ENCODE measurements around the gene OR10A3. TPM values are rescaled to one million over a fixed set of nuclear protein-coding genes. Genes with fewer than 3 reads are reported as not detected.

Gene OR10A3
- total RNA-seq, 1 experiment from 2014 or later: not detected

GRCh38 chr11:7907121-7907520 is 34.4 kb downstream of the OR10A3 start:
- Mint-ChIP-seq H3K4me3 (ENCODE audit: low read depth, unreplicated experiment) (no peak overlapping the region), H3K36me3 (ENCODE audit: insufficient read depth, unreplicated experiment) (no peaks in the 10 kb centered on the region), H3K27me3 (ENCODE audit: unreplicated experiment) (no peaks in the 10 kb centered on the region), H3K4me1 (ENCODE audit: low read depth, unreplicated experiment) (peaks cover 32% of the 10 kb centered on the region), H3K27ac (ENCODE audit: unreplicated experiment) (no peak overlapping the region), H3K9me3 (ENCODE audit: low read depth, unreplicated experiment) (no peaks in the 10 kb centered on the region)
- no TSS peak for BruUV-seq (replicated peaks)
- no peak for DNase-seq
- CTCF ChIA-PET: interaction anchor here (2.8 kb wide), 1 partner anchor 71 kb away, joined by 7 read pairs; no protein-coding TSS in a partner anchor
- TF ChIP-seq, protein P1, sequence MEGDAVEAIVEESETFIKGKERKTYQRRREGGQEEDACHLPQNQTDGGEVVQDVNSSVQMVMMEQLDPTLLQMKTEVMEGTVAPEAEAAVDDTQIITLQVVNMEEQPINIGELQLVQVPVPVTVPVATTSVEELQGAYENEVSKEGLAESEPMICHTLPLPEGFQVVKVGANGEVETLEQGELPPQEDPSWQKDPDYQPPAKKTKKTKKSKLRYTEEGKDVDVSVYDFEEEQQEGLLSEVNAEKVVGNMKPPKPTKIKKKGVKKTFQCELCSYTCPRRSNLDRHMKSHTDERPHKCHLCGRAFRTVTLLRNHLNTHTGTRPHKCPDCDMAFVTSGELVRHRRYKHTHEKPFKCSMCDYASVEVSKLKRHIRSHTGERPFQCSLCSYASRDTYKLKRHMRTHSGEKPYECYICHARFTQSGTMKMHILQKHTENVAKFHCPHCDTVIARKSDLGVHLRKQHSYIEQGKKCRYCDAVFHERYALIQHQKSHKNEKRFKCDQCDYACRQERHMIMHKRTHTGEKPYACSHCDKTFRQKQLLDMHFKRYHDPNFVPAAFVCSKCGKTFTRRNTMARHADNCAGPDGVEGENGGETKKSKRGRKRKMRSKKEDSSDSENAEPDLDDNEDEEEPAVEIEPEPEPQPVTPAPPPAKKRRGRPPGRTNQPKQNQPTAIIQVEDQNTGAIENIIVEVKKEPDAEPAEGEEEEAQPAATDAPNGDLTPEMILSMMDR (IDR thresholded peaks at IDR 0.05; ENCODE audit: unreplicated experiment): no peak
- intact Hi-C loops (cut with micrococcal nuclease; ENCODE audit: unreplicated experiment): loop anchor here (2.0 kb wide), 1 partner anchor 80 kb away; the partner anchor contains the start of gene EIF3F

GRCh38 chr11:7906481-7906880 is 35.0 kb downstream of the OR10A3 start:
- Mint-ChIP-seq H3K4me1 (ENCODE audit: low read depth, unreplicated experiment) (peaks cover 32% of the 10 kb centered on the region), H3K27me3 (ENCODE audit: unreplicated experiment) (no peaks in the 10 kb centered on the region), H3K27ac (ENCODE audit: unreplicated experiment) (peak overlapping the region; percentile 65), H3K4me3 (ENCODE audit: low read depth, unreplicated experiment) (peak overlapping the region; percentile 24), H3K9me3 (ENCODE audit: low read depth, unreplicated experiment) (no peaks in the 10 kb centered on the region), H3K36me3 (ENCODE audit: insufficient read depth, unreplicated experiment) (no peaks in the 10 kb centered on the region)
- no peak for DNase-seq
- BruUV-seq (replicated peaks): no TSS peak
- TF ChIP-seq, protein P1 (IDR thresholded peaks at IDR 0.05; ENCODE audit: unreplicated experiment): no peak
- CTCF ChIA-PET: interaction anchor here (1.5 to 3.2 kb wide), 4 partner anchors 13 to 193 kb away, joined by 5 to 30 read pairs (median 10); partner anchors contain the start of gene EIF3F
- intact Hi-C loops (cut with micrococcal nuclease; ENCODE audit: unreplicated experiment): loop anchor here (2.0 kb wide), 1 partner anchor 80 kb away; the partner anchor contains the start of gene EIF3F

GRCh38 chr11:7905961-7906429 is 35.5 kb downstream of the OR10A3 start:
- TF ChIP-seq, protein P1 (IDR thresholded peaks at IDR 0.05; ENCODE audit: unreplicated experiment): no peak
- Mint-ChIP-seq H3K4me1 (ENCODE audit: low read depth, unreplicated experiment) (peaks cover 32% of the 10 kb centered on the region), H3K9me3 (ENCODE audit: low read depth, unreplicated experiment) (no peaks in the 10 kb centered on the region), H3K27ac (ENCODE audit: unreplicated experiment) (peak overlapping the region; percentile 65), H3K27me3 (ENCODE audit: unreplicated experiment) (no peaks in the 10 kb centered on the region), H3K36me3 (ENCODE audit: insufficient read depth, unreplicated experiment) (no peaks in the 10 kb centered on the region), H3K4me3 (ENCODE audit: low read depth, unreplicated experiment) (peak overlapping the region; percentile 24)
- CTCF ChIA-PET: interaction anchor here (1.5 to 3.2 kb wide), 4 partner anchors 12 to 193 kb away, joined by 5 to 30 read pairs (median 10); partner anchors contain the start of gene EIF3F
- intact Hi-C loops (cut with micrococcal nuclease; ENCODE audit: unreplicated experiment): loop anchor here (2.0 kb wide), 1 partner anchor 81 kb away; the partner anchor contains the start of gene EIF3F
- no TSS peak for BruUV-seq (replicated peaks)
- DNase-seq: peak; percentile 54

GRCh38 chr11:7905549-7905948 is 36.0 kb downstream of the OR10A3 start:
- H3K36me3 Mint-ChIP-seq (ENCODE audit: insufficient read depth, unreplicated experiment): no peaks in the 10 kb centered on the region
- H3K27ac Mint-ChIP-seq (ENCODE audit: unreplicated experiment): peak overlapping the region; percentile 65
- TF ChIP-seq, protein P1 (IDR thresholded peaks at IDR 0.05; ENCODE audit: unreplicated experiment): no peak
- no peak for DNase-seq
- BruUV-seq (replicated peaks): no TSS peak
- no peaks in the 10 kb centered on the region for H3K27me3 Mint-ChIP-seq (ENCODE audit: unreplicated experiment)
- intact Hi-C loops (cut with micrococcal nuclease; ENCODE audit: unreplicated experiment): no loop called here
- CTCF ChIA-PET: interaction anchor here (0.7 to 3.2 kb wide), 5 partner anchors 12 to 194 kb away, joined by 3 to 30 read pairs (median 7); partner anchors contain the start of gene EIF3F
- peaks cover 32% of the 10 kb centered on the region for H3K4me1 Mint-ChIP-seq (ENCODE audit: low read depth, unreplicated experiment)
- H3K9me3 Mint-ChIP-seq (ENCODE audit: low read depth, unreplicated experiment): no peaks in the 10 kb centered on the region
- H3K4me3 Mint-ChIP-seq (ENCODE audit: low read depth, unreplicated experiment): peak overlapping the region; percentile 24

All from Calu3 (cell line).